PFSK-1 (cell line): Measurements from ENCODE around the gene BCAS1.

ENCODE experiments used
- POLR2AphosphoS5 ChIP-seq: IDR thresholded peaks from 2 replicates; pipeline ENCODE4 v1.6.1; 2012; ENCODE audit warnings: low read depth, mild to moderate bottlenecking, control low read depth, low read length, moderate library complexity
- REST ChIP-seq, 2 experiments: IDR thresholded peaks; 2 replicates each; pipeline versions ENCODE4 v1.6.1 to v1.8.0; 2011 to 2012; ENCODE audit warnings: low read depth in 2 of 2, low read length in 2 of 2, control low read depth in 1 of 2, inconsistent platforms in 1 of 2, mild to moderate bottlenecking in 1 of 2, moderate library complexity in 1 of 2; ENCODE audit not compliant: insufficient read depth in 1 of 2
- SIN3A ChIP-seq: IDR thresholded peaks from 2 replicates; pipeline ENCODE4 v1.6.1; 2012; ENCODE audit warnings: mild to moderate bottlenecking, low read length, moderate library complexity, borderline replicate concordance; ENCODE audit not compliant: insufficient read depth
- TAF1 ChIP-seq: IDR thresholded peaks from 2 replicates; pipeline ENCODE4 v1.6.1; 2012; ENCODE audit warnings: low read length, control low read depth, borderline replicate concordance; ENCODE audit not compliant: insufficient read depth

DNA sequence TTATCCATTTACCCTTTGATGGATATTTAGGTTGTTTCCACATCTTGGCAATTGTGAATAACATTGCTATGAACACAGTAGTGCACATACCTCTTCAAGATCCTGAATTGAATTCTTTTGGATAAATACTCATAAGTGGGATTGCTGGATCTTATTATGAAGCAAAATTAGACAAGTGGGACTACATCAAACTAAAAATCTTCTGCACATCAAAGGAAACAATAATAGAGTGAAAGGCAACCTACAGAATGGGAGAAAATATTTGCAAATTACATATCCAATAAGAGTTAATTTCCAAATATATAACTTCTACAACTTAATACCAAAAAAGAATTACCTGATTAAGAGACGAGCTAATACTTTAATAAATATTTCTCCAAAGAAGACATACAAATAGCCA is 38.4 kb upstream of the BCAS1 start:
- no peak for TF ChIP-seq REST (IDR thresholded peaks at IDR 0.05; ENCODE audit: insufficient read depth in 1 of 2, low read depth in 2 of 2, low read length in 2 of 2)
- no peak for TF ChIP-seq SIN3A
- TF ChIP-seq TAF1, result no peak
- TF ChIP-seq POLR2AphosphoS5, result no peak
